Measurements from ENCODE around the gene TRMT61B.
A peak's percentile ranks its signal among the peaks of the same experiment; 100 is the strongest.

The TRMT61B gene

DNA sequence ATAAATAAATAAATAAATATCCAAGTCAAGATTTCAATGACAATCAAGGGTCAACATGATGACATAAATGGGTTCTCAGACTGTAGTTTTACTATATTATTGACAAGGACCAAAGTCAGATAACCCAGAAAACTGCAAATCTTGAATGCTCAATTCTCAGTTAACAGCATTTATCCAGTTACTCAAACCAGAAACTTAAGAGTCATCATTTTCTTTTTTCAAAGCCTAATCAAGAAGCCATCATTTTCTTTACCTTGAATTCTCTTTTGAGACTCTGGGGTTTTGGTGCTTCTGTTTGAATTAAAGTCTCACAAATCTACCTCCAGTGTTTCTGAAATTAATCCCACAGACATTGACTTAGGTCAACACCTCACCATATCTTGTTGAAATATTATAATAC, 14.1 kb downstream of the TRMT61B start:
- DNase-seq (ENCODE audit: low read depth in 2 of 2) = no peak

DNA sequence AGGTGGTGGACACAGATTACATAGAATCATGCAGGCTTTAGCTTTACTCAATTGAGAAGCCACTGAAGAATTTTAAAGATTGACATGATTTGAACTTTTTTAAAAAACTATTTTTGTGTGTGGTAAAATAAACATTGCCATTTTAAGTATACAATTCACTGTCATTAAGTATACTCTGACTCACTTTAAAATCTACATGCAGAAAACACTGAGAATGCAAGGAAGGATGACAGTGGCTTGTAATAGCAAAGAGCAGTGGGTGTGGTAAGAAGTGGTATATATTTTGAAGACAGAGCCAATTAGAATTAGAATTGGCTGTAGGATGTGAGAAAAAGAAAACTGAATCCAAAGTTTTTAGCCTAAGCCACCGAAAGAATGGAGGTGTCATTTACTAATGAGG, 14.9 kb downstream of the TRMT61B start:
- DNase-seq (ENCODE audit: low read depth in 2 of 2) = no peak

DNA sequence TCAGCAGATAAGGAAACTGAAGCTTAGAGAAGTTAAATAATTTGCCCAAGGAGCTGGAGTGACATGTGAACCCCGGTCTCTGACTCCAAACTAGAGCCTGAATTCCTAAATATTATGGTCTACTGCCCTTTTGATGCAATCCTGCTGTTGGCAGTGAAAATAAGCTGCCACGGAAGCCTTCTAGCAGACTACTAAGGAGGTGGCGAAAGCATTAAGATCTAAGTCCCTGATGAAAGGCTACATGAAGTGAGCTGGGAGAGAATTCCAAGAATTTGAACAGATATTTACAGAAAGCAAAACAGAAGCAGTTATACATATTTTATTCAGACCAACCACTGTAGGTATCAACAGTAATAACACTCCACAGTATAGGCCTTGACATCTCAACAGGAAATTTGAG, 28.1 kb downstream of the TRMT61B start:
- DNase-seq (ENCODE audit: low read depth in 2 of 2) = no peak

DNA sequence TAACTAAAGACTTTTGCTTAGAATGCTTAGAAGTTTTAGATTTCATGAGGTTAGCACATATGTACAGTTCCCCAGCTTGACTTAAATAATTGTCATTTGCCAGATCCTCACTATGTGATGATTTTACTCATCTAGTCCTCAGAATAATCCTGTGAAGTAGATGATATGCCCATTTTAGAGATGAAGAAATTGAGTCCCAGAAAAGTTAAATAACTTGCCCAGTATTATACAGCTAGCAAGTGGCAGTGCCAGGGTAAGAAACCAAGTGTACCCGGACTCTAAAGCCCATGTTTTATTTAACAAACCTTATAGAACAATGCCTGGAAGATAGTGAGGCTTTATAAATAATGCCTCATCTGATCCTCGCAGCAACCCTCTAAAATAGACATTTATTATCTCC, 31.1 kb downstream of the TRMT61B start:
- no peak for DNase-seq (ENCODE audit: low read depth in 2 of 2)

DNA sequence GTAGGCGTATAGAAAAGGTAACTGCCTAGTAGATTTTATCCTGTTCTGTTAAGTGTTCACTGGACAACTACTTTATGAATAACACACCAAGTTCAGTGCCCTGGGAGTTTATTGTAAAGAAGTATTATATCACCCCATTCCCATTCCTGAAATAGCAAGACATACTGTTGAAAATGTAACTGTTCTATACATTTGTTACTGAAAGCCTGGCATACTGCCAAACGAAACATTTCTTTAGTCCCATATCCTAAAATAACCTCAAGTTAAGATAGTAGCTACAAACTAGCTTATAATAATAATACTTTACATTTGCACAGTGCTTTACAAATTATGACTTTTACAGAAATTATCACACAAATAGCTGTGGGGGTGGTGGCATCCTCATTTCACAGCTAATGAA, 34.3 kb downstream of the TRMT61B start:
- DNase-seq (ENCODE audit: low read depth in 2 of 2) = no peak

DNA sequence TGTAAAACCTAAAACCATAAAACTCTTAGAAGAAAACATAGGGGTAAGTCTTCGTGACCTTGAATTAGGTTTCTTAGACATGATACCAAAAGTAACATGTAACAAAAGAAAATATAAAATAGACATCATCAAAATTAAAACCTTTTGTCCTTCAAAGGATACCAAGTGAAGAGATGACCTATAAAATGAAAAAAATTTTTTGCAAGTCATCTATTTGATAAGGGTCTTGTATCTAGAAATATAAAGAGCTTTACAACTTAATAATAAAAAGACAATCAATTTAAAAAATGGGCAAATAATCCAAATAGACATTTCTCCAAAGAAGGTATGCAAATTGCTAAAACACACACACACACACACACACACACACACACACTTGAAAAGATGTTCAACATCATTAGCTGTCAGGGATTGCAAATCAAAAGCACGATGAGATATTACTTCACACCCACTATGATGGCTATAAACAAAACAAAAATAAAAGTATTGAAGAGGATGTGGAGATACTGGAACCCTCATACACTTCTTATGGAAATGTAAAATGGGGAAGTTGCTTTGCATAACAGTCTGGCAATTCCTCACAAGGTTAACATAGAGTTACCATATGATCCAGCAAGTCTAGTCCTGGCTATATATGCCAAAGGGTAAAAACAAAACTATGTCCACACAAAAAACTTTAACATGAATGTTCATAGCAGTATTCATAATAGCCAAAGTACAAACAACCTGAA, 36.2 kb downstream of the TRMT61B start:
- no peak for DNase-seq (ENCODE audit: low read depth in 2 of 2)

DNA sequence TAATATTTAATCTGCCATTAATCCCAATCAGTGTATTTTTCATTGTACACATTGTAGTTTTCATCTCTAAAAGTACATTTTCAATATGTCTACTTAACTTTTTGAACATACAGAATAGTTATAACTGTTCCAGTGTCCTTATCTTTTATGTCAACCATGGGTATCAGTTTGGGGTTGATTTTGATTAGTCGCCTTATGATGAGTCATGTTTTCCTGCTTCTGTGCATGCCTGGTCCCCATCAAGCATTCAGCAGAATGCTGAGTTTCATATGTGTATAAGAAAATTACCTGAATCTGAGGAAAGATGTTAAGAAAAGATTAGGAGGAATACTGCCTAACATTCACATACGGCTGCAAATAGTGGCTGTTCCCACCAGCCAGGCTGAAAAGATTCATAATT, 41.7 kb downstream of the TRMT61B start:
- DNase-seq (ENCODE audit: low read depth in 2 of 2) = no peak

DNA sequence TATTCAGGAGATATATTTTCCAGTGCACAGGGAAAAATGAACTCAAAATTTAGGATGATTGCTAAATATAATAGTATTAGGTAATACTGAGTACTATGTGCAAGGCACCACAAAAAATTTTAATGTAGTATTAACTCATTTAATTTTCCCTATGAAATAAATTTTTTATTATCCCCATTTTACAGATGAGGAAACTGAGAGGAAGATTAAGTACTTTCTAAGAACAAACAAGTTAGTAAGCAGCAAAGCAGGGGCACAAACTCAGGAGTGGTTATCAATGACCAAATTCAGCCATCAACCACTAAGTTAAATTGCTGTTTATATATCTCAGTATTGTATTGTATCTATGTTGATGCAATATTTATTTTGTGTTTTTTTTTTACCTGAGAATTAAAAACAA, 45.2 kb downstream of the TRMT61B start:
- no peak for DNase-seq (ENCODE audit: low read depth in 2 of 2)

DNA sequence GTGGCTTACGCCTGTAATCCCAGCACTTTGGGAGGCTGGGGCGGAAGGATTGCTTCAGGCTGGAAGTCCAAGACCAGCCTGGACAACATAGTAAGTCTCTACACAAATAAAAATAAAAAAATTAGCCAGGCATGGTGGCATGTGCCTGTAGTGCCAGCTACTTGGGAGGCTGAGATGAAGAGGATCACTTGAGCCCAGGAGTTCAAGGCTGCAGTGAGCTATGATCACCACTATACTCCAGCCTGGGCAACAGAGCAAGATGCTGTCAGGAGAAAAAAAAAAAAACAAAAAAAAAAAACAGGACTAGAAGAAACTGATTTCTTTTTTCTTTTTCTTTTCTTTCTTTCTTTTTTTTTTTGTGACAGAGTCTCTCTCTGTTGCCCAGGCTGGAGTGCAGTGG, 45.9 kb downstream of the TRMT61B start:
- DNase-seq (ENCODE audit: low read depth in 2 of 2) = no peak

DNA sequence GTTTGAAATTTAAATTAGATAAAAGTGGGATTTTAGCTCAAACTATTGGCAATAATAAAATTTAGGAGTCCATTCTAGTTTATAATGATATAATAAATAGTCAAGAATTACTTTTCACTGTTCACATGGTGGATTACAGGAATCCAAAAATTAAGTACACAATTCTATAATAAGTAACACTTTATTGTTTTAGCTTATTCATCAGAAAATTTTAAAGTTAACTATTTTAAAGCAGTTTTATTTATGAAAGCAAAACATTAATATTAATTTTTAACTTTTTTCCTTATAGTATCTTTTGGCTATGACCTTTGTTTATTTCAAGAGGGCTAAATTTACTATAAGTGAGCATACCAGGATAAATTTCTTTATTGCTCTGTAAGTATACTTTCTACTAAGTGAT, 48.1 kb downstream of the TRMT61B start:
- DNase-seq (ENCODE audit: low read depth in 2 of 2) = no peak

DNA sequence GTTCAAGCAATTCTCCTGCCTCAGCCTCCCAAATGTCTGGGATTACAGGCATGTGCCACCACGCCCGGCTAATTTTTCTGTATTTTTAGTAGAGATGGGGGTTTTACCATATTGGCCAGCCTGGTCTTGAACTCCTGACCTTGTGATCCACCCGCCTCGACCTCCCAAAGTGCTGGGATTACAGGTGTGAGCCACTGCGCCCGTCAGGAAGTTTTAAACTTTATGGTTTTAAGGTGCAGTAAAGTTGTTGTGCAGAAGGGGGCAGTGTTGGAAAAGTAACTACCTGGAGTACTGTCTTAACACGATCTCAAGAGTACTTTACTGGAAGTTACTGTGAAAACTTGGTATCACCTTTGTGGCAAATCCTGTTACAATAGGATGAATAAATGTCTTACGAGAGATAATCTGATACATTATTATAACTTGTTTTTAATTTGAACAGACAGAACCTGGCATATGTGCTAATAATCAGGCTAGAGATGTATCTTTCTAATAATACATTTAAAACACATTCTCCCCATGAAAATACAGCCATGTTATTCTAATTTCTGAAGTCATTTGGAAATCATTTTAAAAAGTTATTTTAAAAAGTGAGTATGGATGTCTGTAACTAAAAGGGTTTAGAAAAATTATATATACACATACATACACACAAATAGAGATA, 48.7 kb downstream of the TRMT61B start:
- peak in 1 of 2 experiments; percentile 18 for DNase-seq (ENCODE audit: low read depth in 2 of 2)

DNA sequence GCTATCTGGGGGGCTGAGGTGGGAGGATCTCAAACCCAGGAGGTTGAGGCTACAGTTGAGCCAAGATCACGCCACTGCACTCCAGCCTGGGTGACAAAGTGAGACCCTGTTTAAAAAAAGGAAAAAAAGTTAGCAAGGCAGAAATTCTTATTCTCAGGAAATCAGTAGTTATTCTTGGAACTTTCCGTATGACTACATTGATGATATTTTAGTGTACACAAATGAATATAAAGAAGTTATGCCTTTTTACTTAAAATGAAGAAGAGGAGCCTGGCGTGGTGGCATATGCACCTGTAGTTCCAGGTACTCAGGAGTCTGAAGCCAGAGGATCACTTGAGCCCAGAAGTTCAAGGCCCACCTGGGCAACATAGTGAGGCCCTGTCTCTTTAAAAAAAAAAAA, 52.1 kb downstream of the TRMT61B start:
- no peak for DNase-seq (ENCODE audit: low read depth in 2 of 2)

DNA sequence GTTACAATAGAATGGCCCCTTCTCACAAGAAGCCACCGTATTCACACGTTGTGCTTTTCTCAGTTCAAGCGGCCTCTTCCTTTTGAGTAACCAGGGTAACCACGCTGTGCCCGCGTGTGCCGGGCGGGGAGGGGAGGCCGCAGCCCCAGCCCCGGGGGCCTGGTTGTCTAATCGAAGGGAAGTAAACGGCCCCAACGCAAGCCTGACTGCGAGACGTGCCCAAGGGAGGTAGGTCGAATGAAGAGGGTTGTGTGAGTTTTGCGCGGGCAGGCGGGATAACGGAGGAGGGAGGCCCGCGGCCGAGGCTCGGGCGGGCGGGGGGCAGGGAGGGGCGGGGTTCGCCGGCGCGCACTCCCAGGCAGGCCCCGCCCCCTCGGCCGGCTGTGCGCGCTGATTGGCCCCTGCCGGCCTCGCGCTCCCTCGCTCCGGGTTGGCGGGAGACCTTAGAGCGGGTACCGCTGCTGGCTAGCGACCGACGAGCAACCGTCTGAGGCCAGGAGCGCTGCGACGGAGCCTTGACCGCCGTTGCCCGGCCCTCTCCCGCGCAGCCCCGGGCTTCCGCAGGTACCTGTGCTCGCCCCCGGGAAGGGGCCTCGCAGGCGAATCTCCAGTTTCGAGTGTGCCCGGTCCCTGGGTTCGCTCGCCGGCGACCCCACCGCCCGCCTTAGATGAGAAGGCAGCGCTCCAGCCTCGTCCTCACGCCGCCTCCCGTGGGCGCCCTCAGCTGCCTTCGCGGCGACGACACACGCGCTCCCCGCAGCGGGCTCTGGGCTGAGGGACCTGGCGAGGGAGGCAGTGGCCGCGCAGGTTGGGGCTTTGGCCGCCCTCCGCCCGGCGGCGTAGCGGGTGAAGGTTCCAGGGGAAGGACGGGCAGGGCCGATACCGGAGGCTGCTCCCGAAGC, 59.5 kb downstream of the TRMT61B start, which contains the start of gene SPDYA:
Gene SPDYA, plus strand, starts transcription at position 451 of the 902 bp plus-strand sequence. CDS start 5,181 bp downstream, outside the sequence.
- DNase-seq (ENCODE audit: low read depth in 2 of 2) = peak in 1 of 2 experiments; percentile 29

DNA sequence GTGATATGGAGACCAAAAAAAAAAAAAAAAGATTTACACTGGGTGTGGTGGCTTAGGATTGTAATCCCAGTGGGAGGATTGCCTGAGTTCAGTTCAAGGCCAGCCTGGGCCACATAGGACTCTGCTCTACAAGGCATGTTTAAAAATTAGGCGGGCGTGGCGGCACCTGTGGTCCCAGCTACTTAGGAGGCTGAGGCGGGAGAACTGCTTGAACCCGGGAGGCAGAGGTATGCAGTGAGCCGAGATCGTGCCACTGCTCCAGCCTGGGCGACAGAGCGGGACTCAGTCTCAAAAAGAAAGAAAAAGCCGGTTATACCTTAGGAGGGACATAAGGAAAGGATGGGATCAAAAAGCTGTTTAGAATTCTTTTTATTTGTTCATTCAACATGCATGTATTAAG, 60.2 kb downstream of the TRMT61B start:
- DNase-seq (ENCODE audit: low read depth in 2 of 2) = no peak

DNA sequence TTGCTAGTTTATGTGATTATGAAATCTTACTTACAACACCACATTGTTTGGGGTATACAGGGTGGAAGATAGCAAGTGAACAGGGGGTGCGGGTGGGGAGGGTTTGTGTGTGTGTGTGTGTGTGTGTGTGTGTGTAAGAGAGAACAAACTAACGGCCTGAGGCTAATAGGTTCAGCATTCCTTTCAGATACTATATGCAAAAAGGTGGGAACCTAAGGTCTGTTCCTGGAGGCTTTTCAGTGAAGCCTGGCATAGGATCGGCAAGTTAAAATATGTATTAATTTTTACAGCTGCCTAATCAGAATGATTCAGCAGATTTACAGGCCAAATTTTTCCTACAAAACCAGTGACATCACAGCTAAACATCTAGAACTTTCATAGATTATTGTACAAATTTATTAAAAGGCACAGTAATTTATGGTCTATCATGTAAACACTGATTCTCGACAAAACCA, 67.1 kb downstream of the TRMT61B start:
- DNase-seq (ENCODE audit: low read depth in 2 of 2) = peak in 1 of 2 experiments; percentile 17

DNA sequence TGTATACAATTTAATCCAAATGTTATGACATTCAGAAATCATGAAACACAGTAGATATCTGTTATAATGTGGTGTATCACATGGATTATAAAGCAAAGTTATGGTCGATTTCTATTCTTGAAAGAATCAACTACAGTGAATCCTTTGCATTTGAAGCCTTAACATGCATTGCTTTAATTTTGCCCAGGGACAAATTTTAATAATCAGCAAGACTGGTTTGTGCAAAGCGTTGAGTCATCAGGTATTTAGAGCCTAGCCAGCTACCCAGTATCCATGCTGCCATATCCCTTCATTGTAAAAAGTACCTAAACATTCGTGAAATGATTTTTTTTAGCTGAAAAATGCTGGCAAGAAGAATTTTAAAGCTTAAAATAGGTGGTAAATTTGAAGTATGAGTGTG, 68.4 kb downstream of the TRMT61B start:
- no peak for DNase-seq (ENCODE audit: low read depth in 2 of 2)

All from fibroblast of skin of left quadriceps (primary cell).